Stimulated activated memory B cell treated with anti-CD40 and anti-IgM and Interleukin-4, amounts not matched to agents 10 μg/mL and 1 μg/mL and 100 μg/mL, for 72 hours (primary cell): ENCODE measurements around the gene EOGT.

ENCODE experiments used
- ATAC-seq: fragments of 150-1000 bp; cut with Tn5 transposase; 2 replicates; pipeline ENCODE4 v1.10.0; 2021
- H3K27ac Mint-ChIP-seq: one replicate; pipeline ENCODE4 v1.8.0; 2022; ENCODE audit warnings: mild to moderate bottlenecking, mixed read lengths
- H3K27me3 Mint-ChIP-seq: one replicate; pipeline ENCODE4 v1.8.0; 2022; ENCODE audit warnings: mixed read lengths
- H3K36me3 Mint-ChIP-seq: one replicate; pipeline ENCODE4 v1.8.0; 2022; ENCODE audit warnings: mixed read lengths
- H3K4me1 Mint-ChIP-seq: one replicate; pipeline ENCODE4 v1.8.0; 2022; ENCODE audit warnings: mixed read lengths
- H3K4me3 Mint-ChIP-seq: one replicate; pipeline ENCODE4 v1.8.0; 2022; ENCODE audit warnings: mild to moderate bottlenecking, moderate library complexity, mixed read lengths
- H3K9me3 Mint-ChIP-seq: one replicate; pipeline ENCODE4 v1.8.0; 2022; ENCODE audit warnings: mixed read lengths

Gene EOGT

DNA sequence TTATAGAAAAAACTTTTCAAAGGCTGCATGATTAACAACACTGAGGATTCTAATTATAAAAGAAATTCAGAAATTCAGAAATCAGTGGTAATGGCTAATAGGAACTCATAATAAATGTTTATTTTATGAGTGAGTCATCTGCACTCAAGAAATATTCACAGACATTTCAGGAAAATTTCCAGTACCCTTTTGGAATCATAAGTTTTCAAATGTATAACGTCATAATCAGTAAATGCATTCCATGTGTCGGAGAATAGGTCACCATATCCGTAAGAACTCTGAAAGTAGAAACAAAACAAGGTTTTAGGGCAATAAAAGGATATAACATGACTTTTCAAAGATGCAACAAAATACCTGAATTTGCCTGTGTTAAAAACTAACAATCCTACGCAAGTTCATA is 24.7 kb downstream of the EOGT start:
- peaks cover 9% of the 10 kb centered on the region for H3K9me3 Mint-ChIP-seq
- ATAC-seq = no peak
- peaks cover 65% of the 10 kb centered on the region for H3K36me3 Mint-ChIP-seq
- no peaks in the 10 kb centered on the region for H3K4me1 Mint-ChIP-seq
- H3K27me3 Mint-ChIP-seq = no peaks in the 10 kb centered on the region
- no peak overlapping the region for H3K4me3 Mint-ChIP-seq
- H3K27ac Mint-ChIP-seq = no peak overlapping the region

DNA sequence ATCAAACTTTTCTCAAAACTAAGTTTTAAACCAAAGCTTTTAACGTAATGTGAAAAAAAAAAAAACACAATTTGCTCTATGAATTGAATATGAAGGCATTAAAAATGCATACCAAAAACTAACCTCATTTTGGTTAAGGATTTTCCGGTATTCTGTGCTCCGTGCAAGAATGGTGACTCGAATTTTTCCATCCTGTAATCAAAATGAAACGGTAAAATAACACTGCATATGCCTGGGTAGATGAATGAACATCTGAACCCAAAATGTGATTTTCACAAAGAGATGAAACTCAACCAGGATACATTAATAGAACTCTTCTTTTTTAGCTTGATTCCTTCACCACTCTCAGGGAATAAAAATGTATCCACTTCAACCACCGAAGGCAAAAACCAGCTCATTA is 26.2 kb downstream of the EOGT start:
- H3K4me1 Mint-ChIP-seq = no peaks in the 10 kb centered on the region
- H3K9me3 Mint-ChIP-seq = peaks cover 3% of the 10 kb centered on the region
- ATAC-seq = no peak
- peaks cover 60% of the 10 kb centered on the region for H3K36me3 Mint-ChIP-seq
- no peaks in the 10 kb centered on the region for H3K27me3 Mint-ChIP-seq
- H3K4me3 Mint-ChIP-seq = no peak overlapping the region
- H3K27ac Mint-ChIP-seq = no peak overlapping the region

DNA sequence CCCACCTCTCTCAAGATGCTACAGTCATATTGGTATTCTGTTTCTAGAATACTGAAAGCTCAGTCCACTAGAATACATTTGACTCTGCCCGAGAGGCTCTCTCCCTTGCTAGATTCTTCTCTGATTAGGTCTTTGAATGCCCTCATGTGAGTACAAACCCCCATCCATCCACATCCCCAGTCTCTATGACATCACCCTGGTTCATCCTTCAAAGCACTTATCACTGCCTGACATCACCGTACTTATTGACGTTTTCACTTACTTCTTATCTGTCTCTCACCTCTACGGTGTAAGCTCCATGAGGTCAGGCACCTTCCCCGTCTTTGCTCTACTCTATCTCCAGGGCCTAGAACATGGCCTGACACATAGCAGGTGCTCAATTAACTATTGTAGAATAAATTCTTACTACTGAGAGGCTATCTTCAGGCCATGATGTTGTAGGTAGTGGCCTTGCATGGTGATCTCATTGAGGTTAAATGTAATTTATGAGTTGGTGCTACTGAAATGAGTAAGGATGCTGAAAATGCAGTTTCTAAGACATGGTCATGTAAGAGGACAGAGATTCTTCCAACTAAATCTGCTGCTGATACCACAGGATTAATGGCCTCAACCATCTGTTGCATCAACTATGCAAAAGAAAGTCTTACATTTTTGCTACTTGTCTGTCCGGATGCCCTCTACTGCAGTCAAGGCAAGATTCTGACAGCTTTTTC is 26.8 kb downstream of the EOGT start:
- Mint-ChIP-seq H3K27me3 (no peaks in the 10 kb centered on the region), H3K4me3 (no peak overlapping the region), H3K9me3 (no peaks in the 10 kb centered on the region), H3K36me3 (peaks cover 53% of the 10 kb centered on the region), H3K27ac (no peak overlapping the region), H3K4me1 (no peaks in the 10 kb centered on the region)
- no peak for ATAC-seq

DNA sequence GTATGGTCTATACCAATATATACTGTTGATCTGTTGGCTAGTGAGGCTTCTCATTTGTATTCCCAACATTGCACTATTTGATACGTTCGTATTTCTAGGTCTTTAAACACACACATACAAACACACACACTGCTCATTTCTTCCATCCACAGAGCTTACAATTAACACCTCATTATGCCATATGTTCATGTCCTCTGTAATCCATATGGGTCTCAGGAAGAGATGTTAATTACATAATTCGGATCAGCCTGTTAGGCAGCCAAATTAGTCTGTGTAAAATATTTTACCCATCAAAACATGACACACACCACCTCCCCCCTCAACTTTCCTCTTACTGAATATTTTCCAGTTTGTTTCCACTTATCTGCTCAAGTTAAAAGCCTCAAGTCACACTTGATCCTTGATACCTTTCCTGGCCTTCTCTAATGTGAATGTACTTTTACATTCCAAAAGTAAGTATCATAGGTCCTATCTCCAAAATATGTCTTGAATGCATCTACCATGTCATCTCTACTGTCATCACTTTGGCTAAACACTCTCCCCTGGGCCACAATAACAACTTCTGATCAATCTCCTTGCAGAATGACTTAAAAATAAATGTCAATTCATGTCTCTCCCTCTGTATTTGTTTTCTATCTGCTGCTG is 28.2 kb downstream of the EOGT start:
- peaks cover 47% of the 10 kb centered on the region for H3K36me3 Mint-ChIP-seq
- no peaks in the 10 kb centered on the region for H3K27me3 Mint-ChIP-seq
- no peaks in the 10 kb centered on the region for H3K4me1 Mint-ChIP-seq
- H3K27ac Mint-ChIP-seq = no peak overlapping the region
- ATAC-seq = no peak
- H3K4me3 Mint-ChIP-seq = no peak overlapping the region
- no peaks in the 10 kb centered on the region for H3K9me3 Mint-ChIP-seq

DNA sequence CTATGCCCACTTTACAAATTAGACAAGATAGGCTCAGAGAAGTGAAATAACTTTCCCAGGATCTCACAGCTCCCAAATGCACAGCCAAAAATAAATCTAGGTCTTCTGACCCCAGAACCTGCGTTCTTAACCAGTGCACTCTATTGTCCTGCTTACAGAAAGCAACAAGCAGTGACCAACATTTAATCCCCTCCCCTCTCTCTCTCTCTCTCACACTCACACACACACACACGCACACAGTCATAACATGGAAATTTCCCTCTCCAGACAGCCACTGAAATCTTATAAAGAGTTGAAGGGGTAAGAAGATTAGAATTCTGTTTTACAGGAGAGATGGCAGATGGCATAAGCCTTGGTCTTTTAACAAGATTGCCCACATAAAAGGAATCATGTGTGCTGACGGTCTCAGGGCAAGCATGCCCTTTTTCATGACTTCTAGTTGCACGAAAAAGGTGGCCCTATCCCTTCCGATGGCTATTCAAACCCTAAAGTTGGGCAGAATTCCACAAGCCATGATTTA is 29.4 kb downstream of the EOGT start:
- Mint-ChIP-seq H3K4me1 (no peaks in the 10 kb centered on the region), H3K27me3 (no peaks in the 10 kb centered on the region), H3K9me3 (no peaks in the 10 kb centered on the region), H3K4me3 (no peak overlapping the region), H3K36me3 (peaks cover 54% of the 10 kb centered on the region), H3K27ac (no peak overlapping the region)
- no peak for ATAC-seq

DNA sequence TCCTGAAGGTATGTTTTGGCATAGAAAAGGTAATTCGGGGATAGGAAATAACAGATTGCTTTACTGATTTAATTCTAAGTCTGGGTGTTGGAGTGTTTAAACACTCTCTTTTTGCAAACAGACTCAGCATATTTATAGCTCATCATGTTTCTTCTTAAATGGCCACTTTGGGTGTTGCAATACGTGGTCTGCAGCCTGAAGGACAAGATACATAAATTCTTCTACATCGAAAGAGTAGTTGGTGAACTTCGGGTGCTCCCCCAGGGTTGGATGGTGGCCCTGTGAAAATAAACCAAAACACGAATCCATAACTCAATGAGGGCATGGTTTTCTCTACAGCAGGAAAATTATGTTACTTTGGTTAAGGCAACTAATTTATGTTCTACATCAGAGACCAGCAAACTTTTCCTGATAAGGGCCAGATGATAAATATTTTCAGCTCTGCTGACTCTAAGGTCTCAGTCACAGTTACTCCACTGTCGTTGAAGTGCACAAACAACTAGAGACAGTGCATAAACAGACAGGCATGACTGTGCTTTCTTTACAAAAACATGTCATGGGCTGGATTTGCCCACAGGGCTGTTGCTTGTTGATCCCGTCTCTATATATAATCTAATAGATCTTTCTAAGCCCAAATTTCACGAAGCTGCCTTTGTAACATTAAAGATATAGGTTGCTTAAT is 35.9 kb downstream of the EOGT start:
- no peak for ATAC-seq
- H3K36me3 Mint-ChIP-seq = peaks cover 34% of the 10 kb centered on the region
- no peaks in the 10 kb centered on the region for H3K9me3 Mint-ChIP-seq
- no peaks in the 10 kb centered on the region for H3K27me3 Mint-ChIP-seq
- no peak overlapping the region for H3K4me3 Mint-ChIP-seq
- H3K27ac Mint-ChIP-seq = no peak overlapping the region
- H3K4me1 Mint-ChIP-seq = no peaks in the 10 kb centered on the region

DNA sequence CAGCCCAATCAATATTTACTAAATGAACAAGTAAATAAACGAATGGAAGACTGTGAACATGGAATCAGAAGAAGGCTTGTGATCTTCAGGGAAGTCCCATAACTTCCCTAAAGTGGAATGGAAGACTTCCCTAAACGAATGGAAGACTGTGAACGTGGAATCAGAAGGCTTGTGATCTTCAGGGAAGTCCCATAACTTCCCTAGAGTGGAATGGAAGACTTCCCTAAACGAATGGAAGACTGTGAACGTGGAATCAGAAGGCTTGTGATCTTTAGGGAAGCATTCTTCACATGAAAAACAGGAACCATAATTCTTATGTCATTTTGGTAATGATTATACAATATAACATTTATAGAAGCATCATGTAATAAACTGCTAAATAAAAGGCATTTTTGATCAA is 38.8 kb downstream of the EOGT start:
- H3K27me3 Mint-ChIP-seq = no peaks in the 10 kb centered on the region
- no peak overlapping the region for H3K27ac Mint-ChIP-seq
- no peak for ATAC-seq
- peaks cover 30% of the 10 kb centered on the region for H3K36me3 Mint-ChIP-seq
- H3K4me1 Mint-ChIP-seq = no peaks in the 10 kb centered on the region
- H3K4me3 Mint-ChIP-seq = no peak overlapping the region
- no peaks in the 10 kb centered on the region for H3K9me3 Mint-ChIP-seq

DNA sequence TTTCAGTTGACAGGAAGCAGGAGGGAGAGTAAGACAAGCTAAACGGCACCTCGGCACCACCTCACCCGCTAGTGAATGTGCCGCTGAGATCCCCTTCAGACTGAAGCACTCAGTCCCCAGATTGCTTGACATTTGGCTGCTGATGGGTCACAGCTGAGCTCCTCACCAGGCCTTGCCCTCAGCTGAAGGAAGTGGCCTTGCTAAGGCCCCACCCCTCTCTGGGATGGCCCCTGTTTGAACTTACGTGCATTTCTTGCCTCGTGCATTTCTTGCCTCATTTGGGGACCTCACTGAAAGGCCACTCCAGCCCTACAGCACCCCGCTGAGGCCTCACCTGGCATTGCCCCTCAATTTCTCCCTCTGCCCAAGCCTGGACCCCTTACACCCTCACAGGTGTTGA is 39.8 kb downstream of the EOGT start:
- no peaks in the 10 kb centered on the region for H3K27me3 Mint-ChIP-seq
- H3K36me3 Mint-ChIP-seq = peaks cover 20% of the 10 kb centered on the region
- no peak for ATAC-seq
- H3K27ac Mint-ChIP-seq = no peak overlapping the region
- no peak overlapping the region for H3K4me3 Mint-ChIP-seq
- no peaks in the 10 kb centered on the region for H3K9me3 Mint-ChIP-seq
- no peaks in the 10 kb centered on the region for H3K4me1 Mint-ChIP-seq

DNA sequence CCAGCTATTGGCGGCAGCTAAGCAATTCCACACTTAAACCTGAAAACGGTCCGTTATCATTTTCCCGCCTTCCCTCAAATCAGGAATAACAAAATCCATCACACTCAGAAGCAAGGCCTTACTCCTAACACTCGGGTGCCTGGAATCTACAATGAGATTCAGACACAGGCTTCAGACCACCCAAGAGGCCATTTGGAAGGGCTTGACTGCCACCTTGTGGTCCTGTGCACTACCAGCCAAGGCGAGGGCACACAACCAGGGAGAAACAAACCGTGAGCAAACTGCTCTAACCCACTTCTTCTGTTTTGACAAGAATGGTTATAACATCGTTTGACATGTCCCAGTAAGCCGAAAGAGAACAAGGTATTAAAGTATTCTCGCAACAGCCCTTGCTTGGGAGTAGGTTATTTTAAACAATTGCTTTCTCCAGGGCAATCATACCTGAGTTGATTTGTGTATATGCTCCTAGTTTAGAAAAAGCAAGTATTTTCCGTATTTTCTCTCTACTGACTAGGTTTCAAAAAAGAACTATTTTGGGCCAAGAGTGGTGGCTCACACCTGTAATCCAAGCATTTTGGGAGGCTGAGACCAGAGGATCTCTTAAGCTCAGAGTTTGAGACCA is 41.0 kb downstream of the EOGT start:
- Mint-ChIP-seq H3K36me3 (peaks cover 8% of the 10 kb centered on the region), H3K9me3 (no peaks in the 10 kb centered on the region), H3K4me3 (no peak overlapping the region), H3K27ac (no peak overlapping the region), H3K4me1 (no peaks in the 10 kb centered on the region), H3K27me3 (no peaks in the 10 kb centered on the region)
- ATAC-seq = peak; percentile 63

DNA sequence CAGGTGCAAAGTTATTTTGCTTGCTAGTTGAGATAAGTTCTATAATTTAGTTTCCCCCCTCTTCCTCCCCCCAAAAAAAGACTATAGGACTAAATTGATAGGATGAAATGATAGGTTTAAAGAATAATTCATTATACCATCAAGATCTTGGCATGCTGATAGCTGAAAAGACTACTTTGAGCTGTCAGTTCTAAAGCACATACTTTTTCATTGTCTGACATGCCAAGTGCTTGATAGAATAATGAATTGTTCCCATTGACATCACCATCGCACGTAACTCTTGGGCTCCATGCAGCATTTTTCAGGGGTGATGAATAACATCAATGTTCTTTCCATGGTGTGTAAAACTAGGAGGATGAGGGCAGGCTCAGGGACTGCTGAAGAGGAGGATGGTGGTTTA is 48.8 kb downstream of the EOGT start:
- peaks cover 26% of the 10 kb centered on the region for H3K27me3 Mint-ChIP-seq
- no peak for ATAC-seq
- no peaks in the 10 kb centered on the region for H3K36me3 Mint-ChIP-seq
- H3K4me1 Mint-ChIP-seq = no peaks in the 10 kb centered on the region
- H3K9me3 Mint-ChIP-seq = no peaks in the 10 kb centered on the region
- H3K4me3 Mint-ChIP-seq = no peak overlapping the region
- no peak overlapping the region for H3K27ac Mint-ChIP-seq

DNA sequence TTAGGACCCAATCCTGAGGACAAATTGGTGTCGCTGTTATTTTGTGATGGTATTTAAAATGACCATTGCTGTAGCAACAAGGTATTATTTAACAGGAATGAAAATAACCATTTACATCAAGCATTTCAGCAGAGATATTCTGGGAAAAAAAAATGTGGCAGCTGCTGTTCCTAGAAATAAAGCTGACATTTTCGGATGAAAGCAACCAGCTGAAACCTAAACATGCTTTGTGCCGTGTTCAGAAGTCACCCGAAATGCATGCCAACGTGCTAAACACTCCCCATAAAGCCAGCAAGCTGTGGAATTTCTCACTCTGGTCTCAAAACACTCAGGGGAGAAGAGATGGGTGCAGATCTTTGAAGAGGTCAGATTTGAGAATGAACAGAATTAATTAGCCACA is 49.6 kb downstream of the EOGT start:
- Mint-ChIP-seq H3K27me3 (peaks cover 26% of the 10 kb centered on the region), H3K9me3 (no peaks in the 10 kb centered on the region), H3K27ac (no peak overlapping the region), H3K36me3 (no peaks in the 10 kb centered on the region), H3K4me3 (no peak overlapping the region), H3K4me1 (no peaks in the 10 kb centered on the region)
- ATAC-seq = no peak

DNA sequence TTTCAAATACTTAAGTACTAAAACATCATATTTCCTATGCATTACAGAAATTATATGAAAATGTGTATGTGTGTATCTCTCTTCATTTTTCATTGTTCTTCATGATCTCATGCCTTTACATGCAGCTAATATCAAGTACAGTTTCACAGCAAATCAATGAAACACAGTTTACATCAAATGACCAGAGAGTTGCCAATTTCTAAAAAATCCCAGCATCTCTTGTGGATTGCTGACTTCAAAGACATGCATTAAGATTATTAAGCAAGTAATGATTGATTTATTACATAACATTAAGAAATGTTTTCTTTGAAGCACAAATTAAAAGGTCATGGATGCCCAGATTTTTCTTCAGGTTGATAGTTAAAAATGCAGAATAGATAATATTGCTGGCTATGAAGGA is 50.1 kb downstream of the EOGT start:
- H3K9me3 Mint-ChIP-seq = no peaks in the 10 kb centered on the region
- H3K4me3 Mint-ChIP-seq = no peak overlapping the region
- no peak overlapping the region for H3K27ac Mint-ChIP-seq
- ATAC-seq = no peak
- H3K36me3 Mint-ChIP-seq = no peaks in the 10 kb centered on the region
- H3K4me1 Mint-ChIP-seq = no peaks in the 10 kb centered on the region
- peaks cover 27% of the 10 kb centered on the region for H3K27me3 Mint-ChIP-seq

DNA sequence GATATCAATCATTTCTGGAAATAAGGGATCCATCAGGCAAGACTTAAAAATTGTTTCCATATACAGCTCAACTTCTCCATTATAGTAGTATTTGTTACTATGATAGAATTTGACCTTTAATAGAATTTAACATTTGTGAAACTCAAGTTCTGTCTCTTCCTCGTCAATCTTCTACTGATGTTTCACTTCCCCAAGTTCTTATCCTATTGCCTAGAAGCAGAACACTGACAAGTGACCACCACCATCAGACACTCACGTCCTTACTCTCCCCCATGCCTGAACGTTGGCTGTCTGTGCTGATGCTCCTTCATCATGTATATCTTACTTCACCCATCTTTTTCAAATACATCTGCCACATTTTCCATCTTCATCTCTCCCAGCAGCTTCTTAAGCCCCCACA is 54.6 kb downstream of the EOGT start:
- Mint-ChIP-seq H3K4me1 (peaks cover 4% of the 10 kb centered on the region), H3K27me3 (peaks cover 35% of the 10 kb centered on the region), H3K4me3 (no peak overlapping the region), H3K36me3 (no peaks in the 10 kb centered on the region), H3K27ac (no peak overlapping the region), H3K9me3 (no peaks in the 10 kb centered on the region)
- no peak for ATAC-seq

DNA sequence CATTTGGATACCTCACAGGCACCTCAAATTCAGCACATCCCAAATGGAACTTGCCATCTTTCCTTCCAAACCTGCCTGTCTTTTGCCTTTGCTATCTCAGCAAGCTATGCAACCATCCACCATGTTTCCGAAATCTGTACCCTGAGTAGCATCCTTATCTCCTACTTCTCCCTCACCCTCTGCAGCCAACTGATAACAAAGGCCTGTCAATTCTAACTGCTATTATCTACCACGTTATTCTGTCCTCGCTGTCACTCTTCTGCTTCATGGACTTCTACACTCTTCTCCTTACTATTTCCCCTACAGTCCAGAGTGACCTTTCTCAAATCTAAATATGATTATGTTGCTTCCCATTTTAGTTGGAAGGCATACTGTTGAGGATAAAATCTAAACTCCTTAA is 55.6 kb downstream of the EOGT start:
- no peaks in the 10 kb centered on the region for H3K9me3 Mint-ChIP-seq
- no peaks in the 10 kb centered on the region for H3K36me3 Mint-ChIP-seq
- ATAC-seq = no peak
- no peak overlapping the region for H3K27ac Mint-ChIP-seq
- peaks cover 35% of the 10 kb centered on the region for H3K27me3 Mint-ChIP-seq
- H3K4me3 Mint-ChIP-seq = no peak overlapping the region
- H3K4me1 Mint-ChIP-seq = peaks cover 10% of the 10 kb centered on the region

DNA sequence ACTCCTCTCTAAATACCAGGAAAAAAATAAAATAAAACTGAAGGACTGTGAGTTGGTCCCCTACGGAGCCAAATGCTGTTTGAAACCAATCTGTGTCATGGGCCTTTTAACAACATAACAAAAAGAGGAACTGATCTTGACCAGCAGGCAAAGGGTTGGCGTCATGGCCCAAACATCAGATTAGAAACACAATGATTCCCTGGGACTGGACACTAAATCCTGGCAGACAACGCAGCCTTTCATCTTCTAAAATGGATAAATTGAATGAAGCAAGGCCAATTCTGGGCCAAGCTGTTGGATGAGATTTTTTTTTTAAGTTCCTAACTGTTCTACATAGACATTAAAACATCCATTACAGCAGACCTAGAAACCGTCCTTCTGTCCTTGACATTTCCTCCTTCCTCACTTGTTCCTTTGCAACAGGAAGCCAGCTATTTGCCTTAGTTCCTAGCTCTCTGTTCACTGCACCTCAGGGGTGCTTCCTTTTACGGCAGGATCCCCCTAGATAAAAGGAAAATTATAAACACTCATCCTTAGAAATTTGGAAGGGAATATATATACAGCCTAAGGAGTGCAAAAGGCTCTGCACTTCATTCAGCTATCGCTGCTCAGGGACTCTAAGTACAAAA is 59.6 kb downstream of the EOGT start:
- no peaks in the 10 kb centered on the region for H3K9me3 Mint-ChIP-seq
- H3K4me3 Mint-ChIP-seq = no peak overlapping the region
- H3K27ac Mint-ChIP-seq = no peak overlapping the region
- no peaks in the 10 kb centered on the region for H3K36me3 Mint-ChIP-seq
- ATAC-seq = no peak
- peaks cover 10% of the 10 kb centered on the region for H3K4me1 Mint-ChIP-seq
- peaks cover 17% of the 10 kb centered on the region for H3K27me3 Mint-ChIP-seq
